GM12878 (cell line): ENCODE measurements around the gene FHOD3.
A peak's percentile ranks its signal among the peaks of the same experiment; 100 is the strongest.

ENCODE experiments used
- CTCF ChIP-seq, 3 experiments: IDR thresholded peaks in 2 of 3; conservative IDR thresholded peaks in 1 of 3; 2 replicates each; pipeline ENCODE4 v1.5.1; 2011; ENCODE audit warnings: low read depth in 3 of 3, low read length in 3 of 3, mild to moderate bottlenecking in 3 of 3, control low read depth in 2 of 3, moderate library complexity in 2 of 3, inconsistent platforms in 1 of 3, mixed read lengths in 1 of 3; ENCODE audit not compliant: control insufficient read depth in 2 of 3, insufficient read depth in 1 of 3; ENCODE audit errors: extremely low read depth in 1 of 3
- GATAD2B ChIP-seq: fragments of 450-650 bp; conservative IDR thresholded peaks from 2 replicates; pipeline ENCODE4 v1.6.1; 2017; ENCODE audit warnings: low read depth, mild to moderate bottlenecking, moderate library complexity
- MAX ChIP-seq: IDR thresholded peaks from 2 replicates; pipeline ENCODE4 v1.6.1; 2012; ENCODE audit warnings: low read depth, low read length, improper control_type of control experiment
- REST ChIP-seq: IDR thresholded peaks from 2 replicates; pipeline ENCODE4 v1.6.1; 2012; ENCODE audit warnings: mild to moderate bottlenecking, low read depth, low read length
- ZNF687 ChIP-seq: fragments of 450-650 bp; IDR thresholded peaks from 2 replicates; pipeline ENCODE4 v1.6.1; 2017; ENCODE audit warnings: mild to moderate bottlenecking, moderate library complexity
- TF ChIP-seq, protein P1 (sequence below): IDR thresholded peaks from 2 replicates; pipeline ENCODE4 v1.6.1; 2012; ENCODE audit warnings: low read length, inconsistent platforms
- TF ChIP-seq, protein P2 (sequence below): fragments of 450-650 bp; formaldehyde crosslinking; IDR thresholded peaks from 2 replicates; pipeline ENCODE4 v1.4.0; 2022; ENCODE audit warnings: mild to moderate bottlenecking, moderate library complexity

GRCh38 chr18:36327352-36328316 lies 30.1 kb downstream of the FHOD3 start:
- TF ChIP-seq ZNF687 (no peak), CTCF (IDR thresholded peaks at IDR 0.05 in 2 of 3, conservative IDR thresholded peaks at IDR 0.05 in 1 of 3; ENCODE audit: control insufficient read depth in 2 of 3, extremely low read depth in 1 of 3, insufficient read depth in 1 of 3, low read depth in 3 of 3, low read length in 3 of 3) (no peak), MAX (no peak), REST (no peak), GATAD2B (0 out of 2 replicates have a peak, but pooled peaks have one; percentile 4)
- TF ChIP-seq, protein P1, sequence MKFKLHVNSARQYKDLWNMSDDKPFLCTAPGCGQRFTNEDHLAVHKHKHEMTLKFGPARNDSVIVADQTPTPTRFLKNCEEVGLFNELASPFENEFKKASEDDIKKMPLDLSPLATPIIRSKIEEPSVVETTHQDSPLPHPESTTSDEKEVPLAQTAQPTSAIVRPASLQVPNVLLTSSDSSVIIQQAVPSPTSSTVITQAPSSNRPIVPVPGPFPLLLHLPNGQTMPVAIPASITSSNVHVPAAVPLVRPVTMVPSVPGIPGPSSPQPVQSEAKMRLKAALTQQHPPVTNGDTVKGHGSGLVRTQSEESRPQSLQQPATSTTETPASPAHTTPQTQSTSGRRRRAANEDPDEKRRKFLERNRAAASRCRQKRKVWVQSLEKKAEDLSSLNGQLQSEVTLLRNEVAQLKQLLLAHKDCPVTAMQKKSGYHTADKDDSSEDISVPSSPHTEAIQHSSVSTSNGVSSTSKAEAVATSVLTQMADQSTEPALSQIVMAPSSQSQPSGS, result no peak
- TF ChIP-seq, protein P2, sequence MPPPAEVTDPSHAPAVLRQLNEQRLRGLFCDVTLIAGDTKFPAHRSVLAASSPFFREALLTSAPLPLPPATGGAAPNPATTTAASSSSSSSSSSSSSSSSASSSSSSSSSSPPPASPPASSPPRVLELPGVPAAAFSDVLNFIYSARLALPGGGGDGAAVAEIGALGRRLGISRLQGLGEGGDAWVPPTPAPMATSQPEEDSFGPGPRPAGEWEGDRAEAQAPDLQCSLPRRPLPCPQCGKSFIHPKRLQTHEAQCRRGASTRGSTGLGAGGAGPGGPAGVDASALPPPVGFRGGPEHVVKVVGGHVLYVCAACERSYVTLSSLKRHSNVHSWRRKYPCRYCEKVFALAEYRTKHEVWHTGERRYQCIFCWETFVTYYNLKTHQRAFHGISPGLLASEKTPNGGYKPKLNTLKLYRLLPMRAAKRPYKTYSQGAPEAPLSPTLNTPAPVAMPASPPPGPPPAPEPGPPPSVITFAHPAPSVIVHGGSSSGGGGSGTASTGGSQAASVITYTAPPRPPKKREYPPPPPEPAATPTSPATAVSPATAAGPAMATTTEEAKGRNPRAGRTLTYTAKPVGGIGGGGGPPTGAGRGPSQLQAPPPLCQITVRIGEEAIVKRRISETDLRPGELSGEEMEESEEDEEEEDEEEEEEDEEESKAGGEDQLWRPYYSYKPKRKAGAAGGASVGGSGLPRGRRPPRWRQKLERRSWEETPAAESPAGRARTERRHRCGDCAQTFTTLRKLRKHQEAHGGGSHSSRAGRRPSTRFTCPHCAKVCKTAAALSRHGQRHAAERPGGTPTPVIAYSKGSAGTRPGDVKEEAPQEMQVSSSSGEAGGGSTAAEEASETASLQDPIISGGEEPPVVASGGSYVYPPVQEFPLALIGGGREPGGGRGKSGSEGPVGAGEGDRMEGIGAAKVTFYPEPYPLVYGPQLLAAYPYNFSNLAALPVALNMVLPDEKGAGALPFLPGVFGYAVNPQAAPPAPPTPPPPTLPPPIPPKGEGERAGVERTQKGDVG, result no peak
